ENCODE data around the gene PIGL.

PIGL gene

GRCh38 chr17:16322636-16323035, 105.6 kb downstream of the PIGL start:
- H3K27me3 Mint-ChIP-seq, result no peaks in the 10 kb centered on the region
- ATAC-seq (ENCODE audit: low read depth), result no peak
- H3K36me3 Mint-ChIP-seq, result peaks cover 27% of the 10 kb centered on the region
- H3K4me1 Mint-ChIP-seq, result no peaks in the 10 kb centered on the region
- no peak overlapping the region for H3K4me3 Mint-ChIP-seq
- no peak for DNase-seq (ENCODE audit: low spot score in 2 of 2)
- H3K9me3 Mint-ChIP-seq, result no peaks in the 10 kb centered on the region
- no peak overlapping the region for H3K27ac Mint-ChIP-seq

DNA sequence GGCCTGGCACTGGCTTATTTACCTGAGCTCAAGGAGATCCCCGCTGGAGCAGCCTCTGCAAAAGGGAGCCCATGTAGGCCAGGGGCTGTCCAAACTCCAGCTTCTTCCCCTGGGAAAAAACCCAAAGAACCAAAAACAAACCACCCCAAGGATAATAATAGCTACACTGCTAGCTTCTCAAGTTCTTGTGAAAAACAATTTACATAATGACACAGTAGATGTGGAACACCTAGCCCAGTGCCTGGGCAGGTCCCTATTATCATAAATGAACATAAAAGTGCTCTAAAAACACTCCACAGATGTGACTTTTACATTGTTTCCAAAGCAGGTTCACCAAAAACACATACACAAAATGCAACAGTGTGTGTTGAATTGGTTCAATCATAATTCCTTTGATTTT, 109.0 kb downstream of the PIGL start:
- DNase-seq (ENCODE audit: low spot score in 2 of 2), result no peak
- Mint-ChIP-seq H3K9me3 (no peaks in the 10 kb centered on the region), H3K36me3 (peaks cover 18% of the 10 kb centered on the region), H3K4me3 (no peak overlapping the region), H3K4me1 (peaks cover 6% of the 10 kb centered on the region), H3K27me3 (no peaks in the 10 kb centered on the region), H3K27ac (no peak overlapping the region)
- no peak for ATAC-seq (ENCODE audit: low read depth)

DNA sequence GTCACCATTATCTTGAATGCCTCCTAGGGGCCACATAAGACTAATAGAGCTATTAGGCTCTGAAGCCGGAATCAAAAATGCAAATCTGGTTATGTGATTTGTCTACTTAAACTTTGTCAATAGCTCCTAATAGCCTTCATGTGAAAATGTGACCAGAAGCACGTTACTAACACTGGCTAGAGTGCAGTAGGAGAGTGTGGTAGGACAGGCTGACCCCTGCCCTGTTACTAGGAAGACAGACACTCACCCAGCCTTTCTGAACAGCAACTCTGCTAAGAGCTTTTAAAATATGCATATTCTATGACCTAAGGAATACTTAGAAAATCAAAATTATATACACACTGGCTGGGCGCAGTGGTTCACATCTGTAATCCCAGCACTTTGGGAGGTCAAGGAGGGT, 110.0 kb downstream of the PIGL start:
- DNase-seq (ENCODE audit: low spot score in 2 of 2) (no peak), ATAC-seq (ENCODE audit: low read depth) (no peak)
- H3K9me3 Mint-ChIP-seq, result no peaks in the 10 kb centered on the region
- peaks cover 6% of the 10 kb centered on the region for H3K4me1 Mint-ChIP-seq
- no peak overlapping the region for H3K4me3 Mint-ChIP-seq
- peaks cover 15% of the 10 kb centered on the region for H3K36me3 Mint-ChIP-seq
- H3K27me3 Mint-ChIP-seq, result no peaks in the 10 kb centered on the region
- H3K27ac Mint-ChIP-seq, result no peak overlapping the region

GRCh38 chr17:16328997-16329396, 112.0 kb downstream of the PIGL start:
- no peaks in the 10 kb centered on the region for H3K27me3 Mint-ChIP-seq
- no peak overlapping the region for H3K27ac Mint-ChIP-seq
- H3K4me3 Mint-ChIP-seq, result no peak overlapping the region
- no peak for ATAC-seq (ENCODE audit: low read depth)
- peaks cover 8% of the 10 kb centered on the region for H3K4me1 Mint-ChIP-seq
- peaks cover 12% of the 10 kb centered on the region for H3K36me3 Mint-ChIP-seq
- no peak for DNase-seq (ENCODE audit: low spot score in 2 of 2)
- no peaks in the 10 kb centered on the region for H3K9me3 Mint-ChIP-seq

DNA sequence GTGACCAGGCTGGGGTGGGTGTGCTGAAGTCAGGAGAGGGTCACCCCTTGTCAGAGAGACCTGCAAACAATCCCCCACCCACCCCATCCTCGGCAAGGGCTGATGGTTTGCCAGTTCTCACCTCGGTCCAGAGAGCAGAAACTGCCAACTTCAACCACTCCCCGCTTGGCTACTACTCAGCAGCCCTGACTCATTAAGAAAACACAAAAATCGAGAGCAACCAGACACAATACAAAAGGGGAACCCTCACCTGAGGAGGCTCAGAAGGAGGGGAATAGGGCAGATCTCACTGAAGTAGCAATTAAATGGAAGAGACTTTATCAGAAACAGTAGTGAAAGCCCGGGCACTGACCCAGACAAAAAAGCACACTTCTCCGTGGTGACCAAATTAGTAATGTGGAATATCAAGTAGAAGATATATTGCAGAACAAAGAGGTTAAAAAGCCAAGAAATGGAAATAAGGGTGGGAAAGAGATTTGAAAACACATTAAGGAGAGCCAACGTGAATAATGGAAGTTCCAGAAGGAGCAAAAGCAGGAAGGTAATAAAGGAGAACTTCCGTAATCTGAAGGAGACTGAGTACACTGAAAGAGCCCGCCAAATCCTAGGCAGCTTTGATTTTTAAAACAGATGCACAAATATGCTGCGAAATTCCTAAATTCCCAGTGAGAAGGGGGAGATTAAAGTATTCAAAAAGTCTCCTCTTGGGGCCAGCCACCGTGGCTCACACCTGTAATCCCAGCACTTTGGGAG, 112.7 kb downstream of the PIGL start:
- no peaks in the 10 kb centered on the region for H3K27me3 Mint-ChIP-seq
- peak; percentile 37 for ATAC-seq (ENCODE audit: low read depth)
- no peaks in the 10 kb centered on the region for H3K9me3 Mint-ChIP-seq
- H3K36me3 Mint-ChIP-seq, result peaks cover 12% of the 10 kb centered on the region
- no peak for DNase-seq (ENCODE audit: low spot score in 2 of 2)
- H3K4me3 Mint-ChIP-seq, result no peak overlapping the region
- no peak overlapping the region for H3K27ac Mint-ChIP-seq
- peaks cover 8% of the 10 kb centered on the region for H3K4me1 Mint-ChIP-seq

DNA sequence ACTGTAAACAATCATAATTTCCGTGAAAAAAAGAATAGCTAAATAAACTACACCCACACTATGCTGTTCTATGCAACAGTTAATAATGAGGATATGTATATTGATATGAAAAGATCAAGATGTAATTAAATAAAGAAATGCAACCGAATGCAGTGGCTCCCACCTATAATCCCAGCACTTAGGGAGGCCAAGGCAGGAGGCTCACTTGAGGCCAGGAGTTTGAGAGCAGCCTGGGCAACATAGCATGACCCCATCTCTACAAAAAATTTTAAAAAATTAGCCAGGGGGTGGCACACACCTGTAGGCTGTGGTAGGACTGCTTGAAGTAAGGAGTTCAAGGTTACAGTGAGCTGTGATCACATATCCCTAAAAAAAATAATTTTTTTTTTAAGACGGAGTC, 121.4 kb downstream of the PIGL start:
- Mint-ChIP-seq H3K36me3 (no peaks in the 10 kb centered on the region), H3K9me3 (no peaks in the 10 kb centered on the region)
- ATAC-seq (ENCODE audit: low read depth), result no peak

DNA sequence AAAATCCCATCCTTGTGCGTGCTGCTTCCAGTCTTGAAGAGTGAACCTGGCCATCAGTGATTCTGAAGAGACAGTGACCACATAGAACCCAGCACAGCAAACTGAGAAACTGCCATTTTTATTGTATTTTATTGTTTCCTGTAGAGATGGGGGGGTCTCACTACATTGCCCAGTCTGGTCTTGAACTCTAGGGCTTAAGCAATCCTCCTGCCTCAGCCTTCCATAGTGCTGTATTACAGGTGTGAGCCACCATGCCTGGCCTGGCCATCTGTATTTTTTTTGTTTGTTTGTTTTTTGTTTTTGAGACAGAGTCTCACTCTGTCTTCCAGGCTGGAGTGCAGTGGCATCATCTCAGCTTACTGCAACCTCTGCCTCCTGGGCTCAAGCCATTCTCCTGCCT, 122.4 kb downstream of the PIGL start:
- Mint-ChIP-seq H3K36me3 (peaks cover 4% of the 10 kb centered on the region), H3K27ac (no peak overlapping the region), H3K27me3 (no peaks in the 10 kb centered on the region), H3K4me3 (no peak overlapping the region), H3K4me1 (no peaks in the 10 kb centered on the region), H3K9me3 (no peaks in the 10 kb centered on the region)
- DNase-seq (ENCODE audit: low spot score in 2 of 2) (no peak), ATAC-seq (ENCODE audit: low read depth) (no peak)

More for the DNA sequence above, 121.4 kb downstream of the PIGL start:
- Mint-ChIP-seq H3K27me3 (no peaks in the 10 kb centered on the region), H3K27ac (no peak overlapping the region), H3K4me1 (peaks cover 2% of the 10 kb centered on the region), H3K4me3 (no peak overlapping the region)
- DNase-seq (ENCODE audit: low spot score in 2 of 2), result no peak

- H3K36me3 Mint-ChIP-seq, result peaks cover 5% of the 10 kb centered on the region
- ATAC-seq (ENCODE audit: low read depth), result no peak
- DNase-seq (ENCODE audit: low spot score in 2 of 2), result no peak
Observed at GRCh38 chr17:16339959-16340358, 122.9 kb downstream of the PIGL start.

GRCh38 chr17:16342979-16343378, 126.0 kb downstream of the PIGL start:
- H3K4me3 Mint-ChIP-seq, result no peak overlapping the region
- DNase-seq (ENCODE audit: low spot score in 2 of 2) (no peak), ATAC-seq (ENCODE audit: low read depth) (no peak)
- no peaks in the 10 kb centered on the region for H3K9me3 Mint-ChIP-seq
- H3K27me3 Mint-ChIP-seq, result no peaks in the 10 kb centered on the region
- H3K4me1 Mint-ChIP-seq, result no peaks in the 10 kb centered on the region
- H3K36me3 Mint-ChIP-seq, result peaks cover 12% of the 10 kb centered on the region
- no peak overlapping the region for H3K27ac Mint-ChIP-seq

More at GRCh38 chr17:16339959-16340358, 122.9 kb downstream of the PIGL start:
- Mint-ChIP-seq H3K4me3 (no peak overlapping the region), H3K27me3 (no peaks in the 10 kb centered on the region), H3K27ac (peak overlapping the region; percentile 67), H3K4me1 (no peaks in the 10 kb centered on the region), H3K9me3 (no peaks in the 10 kb centered on the region)

GRCh38 chr17:16343569-16343968, 126.6 kb downstream of the PIGL start:
- ATAC-seq (ENCODE audit: low read depth) (no peak), DNase-seq (ENCODE audit: low spot score in 2 of 2) (no peak)
- Mint-ChIP-seq H3K9me3 (no peaks in the 10 kb centered on the region), H3K27ac (no peak overlapping the region), H3K36me3 (peaks cover 12% of the 10 kb centered on the region), H3K4me3 (no peak overlapping the region), H3K27me3 (no peaks in the 10 kb centered on the region), H3K4me1 (no peaks in the 10 kb centered on the region)

- Mint-ChIP-seq H3K27me3 (no peaks in the 10 kb centered on the region), H3K4me1 (no peaks in the 10 kb centered on the region), H3K4me3 (no peak overlapping the region), H3K9me3 (no peaks in the 10 kb centered on the region), H3K36me3 (peaks cover 14% of the 10 kb centered on the region), H3K27ac (no peak overlapping the region)
- DNase-seq (ENCODE audit: low spot score in 2 of 2) (no peak), ATAC-seq (ENCODE audit: low read depth) (no peak)
Observed at GRCh38 chr17:16345565-16345964, 128.6 kb downstream of the PIGL start.

- ATAC-seq (ENCODE audit: low read depth) (no peak), DNase-seq (ENCODE audit: low spot score in 2 of 2) (no peak)
- no peaks in the 10 kb centered on the region for H3K27me3 Mint-ChIP-seq
- no peak overlapping the region for H3K4me3 Mint-ChIP-seq
- no peaks in the 10 kb centered on the region for H3K9me3 Mint-ChIP-seq
- H3K4me1 Mint-ChIP-seq, result peaks cover 1% of the 10 kb centered on the region
- H3K27ac Mint-ChIP-seq, result no peak overlapping the region
- H3K36me3 Mint-ChIP-seq, result peaks cover 14% of the 10 kb centered on the region
Observed at GRCh38 chr17:16346721-16347271, 129.8 kb downstream of the PIGL start.

DNA sequence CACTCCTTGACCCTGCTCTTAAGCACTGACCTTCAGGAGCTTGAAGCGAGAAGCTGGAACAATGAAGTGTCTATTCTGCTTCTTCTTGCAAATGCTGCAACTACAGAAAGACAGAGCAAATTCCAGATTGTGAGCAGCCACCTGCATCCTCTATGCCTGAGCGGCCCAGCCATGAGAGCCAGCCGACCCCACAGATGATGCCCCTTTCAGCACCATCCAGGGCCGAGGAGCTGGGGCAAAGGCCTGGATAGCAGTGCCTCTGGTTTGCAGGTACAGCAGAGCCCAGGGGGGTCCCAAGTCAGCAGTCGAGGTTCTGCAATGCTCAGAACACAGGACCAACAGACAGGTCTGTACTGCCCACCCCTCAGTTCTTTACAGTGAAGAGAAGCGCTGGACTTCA, 131.6 kb downstream of the PIGL start:
- Mint-ChIP-seq H3K9me3 (no peaks in the 10 kb centered on the region), H3K4me1 (peaks cover 10% of the 10 kb centered on the region), H3K4me3 (no peak overlapping the region), H3K27me3 (no peaks in the 10 kb centered on the region), H3K36me3 (peaks cover 14% of the 10 kb centered on the region), H3K27ac (no peak overlapping the region)
- ATAC-seq (ENCODE audit: low read depth), result no peak
- no peak for DNase-seq (ENCODE audit: low spot score in 2 of 2)

GRCh38 chr17:16349431-16349830, 132.4 kb downstream of the PIGL start:
- Mint-ChIP-seq H3K4me3 (no peak overlapping the region), H3K27ac (no peak overlapping the region), H3K36me3 (peaks cover 10% of the 10 kb centered on the region), H3K4me1 (peaks cover 10% of the 10 kb centered on the region), H3K27me3 (no peaks in the 10 kb centered on the region), H3K9me3 (no peaks in the 10 kb centered on the region)
- no peak for DNase-seq (ENCODE audit: low spot score in 2 of 2)
- no peak for ATAC-seq (ENCODE audit: low read depth)

- H3K4me1 Mint-ChIP-seq, result peaks cover 10% of the 10 kb centered on the region
- H3K36me3 Mint-ChIP-seq, result peaks cover 5% of the 10 kb centered on the region
- H3K9me3 Mint-ChIP-seq, result no peaks in the 10 kb centered on the region
- no peak overlapping the region for H3K27ac Mint-ChIP-seq
- no peak for DNase-seq (ENCODE audit: low spot score in 2 of 2)
- H3K4me3 Mint-ChIP-seq, result peak overlapping the region; percentile 89
- no peaks in the 10 kb centered on the region for H3K27me3 Mint-ChIP-seq
- no peak for ATAC-seq (ENCODE audit: low read depth)
Observed at GRCh38 chr17:16351831-16352230, 134.8 kb downstream of the PIGL start.
